ENCODE measurements around the gene VAMP2. TPM values are rescaled to one million over a fixed set of nuclear protein-coding genes. Genes with fewer than 3 reads are reported as not detected.

The VAMP2 gene
- total RNA-seq, 4 donors from 2014 or later = 20.9 to 49.4 (median 30.1) TPM

- peak; percentile 67 for DNase-seq
- peak overlapping the region; percentile 2 to 58 (median 36) for H3K4me3 ChIP-seq
- H3K9me3 ChIP-seq = no peaks in the 10 kb centered on the region
- H3K27me3 ChIP-seq = peaks cover 64% of the 10 kb centered on the region
- TF ChIP-seq POLR2A (IDR thresholded peaks at IDR 0.05) (no peak), POLR2AphosphoS5 (IDR thresholded peaks at IDR 0.05) (no peak), CTCF (IDR thresholded peaks at IDR 0.05) (peak in 3 of 5 experiments; percentile 23 to 36 (median 34))
- peaks cover 53 to 94% (median 78%) of the 10 kb centered on the region in 4 donors for H3K4me1 ChIP-seq
- peak overlapping the region in 3 of 4 donors; percentile 0 to 49 (median 44) for H3K27ac ChIP-seq
- no peaks in the 10 kb centered on the region for H3K36me3 ChIP-seq
- WGBS, 2 donors (ENCODE audit: low coverage in 1 of 2) = 0 to 2% methylated on average over 13 to 36 of the region's 76 CpGs
- in situ Hi-C loops (cut with MboI; ENCODE audit: low pct_ligation_motif_present in 1 of 4, low pct_unique_long_range_greater_than_20kb in 1 of 4, low sequenced_read_pairs in 3 of 4) = no loop called here
- intact Hi-C loops (cut with DNase I; ENCODE audit: low total_unique reads) = loop anchor here (10.0 kb wide), 1 partner anchor 63 kb away; no protein-coding TSS in a partner anchor
Observed at GRCh38 chr17:8121681-8122421, 40.9 kb downstream of the VAMP2 start.

DNA sequence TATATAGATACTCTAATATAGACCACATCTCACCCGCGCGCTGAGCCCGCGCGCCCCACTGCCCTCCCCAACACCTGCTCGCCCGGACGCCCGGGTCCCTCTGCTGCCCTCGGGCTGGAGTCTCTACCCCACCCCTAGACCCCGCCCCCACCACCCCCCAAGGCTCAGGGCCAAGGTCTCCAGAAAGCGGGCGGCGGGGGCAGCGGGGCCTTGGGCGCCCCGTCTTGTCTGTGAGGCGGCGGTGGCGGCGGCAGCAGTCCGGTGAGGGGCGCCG is 41.4 kb downstream of the VAMP2 start:
- 0% methylated on average over 7 of the region's 25 CpGs; no CpG with 5 or more reads in 1 of the 2 donors for WGBS, 2 donors (ENCODE audit: low coverage in 1 of 2)

GRCh38 chr17:8120520-8121406 is 42.0 kb downstream of the VAMP2 start:
- intact Hi-C loops (cut with DNase I; ENCODE audit: low total_unique reads) (loop anchor here (10.0 kb wide), 1 partner anchor 64 kb away; no protein-coding TSS in a partner anchor), in situ Hi-C loops (cut with MboI; ENCODE audit: low pct_ligation_motif_present in 1 of 4, low pct_unique_long_range_greater_than_20kb in 1 of 4, low sequenced_read_pairs in 3 of 4) (no loop called here)
- peak; percentile 67 for DNase-seq
- Histone ChIP-seq H3K27me3 (peaks cover 75% of the 10 kb centered on the region), H3K4me1 (peaks cover 51 to 86% (median 69%) of the 10 kb centered on the region in 4 donors), H3K27ac (peak overlapping the region; percentile 81 to 88 (median 82)), H3K4me3 (peak overlapping the region in 3 of 4 donors; percentile 27 to 58 (median 44)), H3K36me3 (no peaks in the 10 kb centered on the region), H3K9me3 (no peaks in the 10 kb centered on the region)
- WGBS, 2 donors (ENCODE audit: low coverage in 1 of 2) = 0 to 1% methylated on average over 13 to 40 of the region's 40 CpGs
- TF ChIP-seq POLR2A (IDR thresholded peaks at IDR 0.05) (no peak), CTCF (IDR thresholded peaks at IDR 0.05) (peak in 4 of 5 experiments; percentile 12 to 40 (median 26)), POLR2AphosphoS5 (IDR thresholded peaks at IDR 0.05) (no peak), EP300 (IDR thresholded peaks at IDR 0.05; ENCODE audit: low read depth) (no peak)

More for the DNA sequence above, 41.4 kb downstream of the VAMP2 start:
- Histone ChIP-seq H3K9me3 (no peaks in the 10 kb centered on the region), H3K4me1 (peaks cover 51 to 92% (median 75%) of the 10 kb centered on the region in 4 donors), H3K36me3 (no peaks in the 10 kb centered on the region), H3K27me3 (peaks cover 69% of the 10 kb centered on the region), H3K4me3 (peak overlapping the region; percentile 2 to 58 (median 36)), H3K27ac (peak overlapping the region in 3 of 4 donors; percentile 0 to 49 (median 44))
- intact Hi-C loops (cut with DNase I; ENCODE audit: low total_unique reads) = loop anchor here (10.0 kb wide), 1 partner anchor 63 kb away; no protein-coding TSS in a partner anchor
- in situ Hi-C loops (cut with MboI; ENCODE audit: low pct_ligation_motif_present in 1 of 4, low pct_unique_long_range_greater_than_20kb in 1 of 4, low sequenced_read_pairs in 3 of 4) = no loop called here
- no peak for TF ChIP-seq CTCF (IDR thresholded peaks at IDR 0.05)
- TF ChIP-seq EP300 (IDR thresholded peaks at IDR 0.05; ENCODE audit: low read depth) = no peak
- TF ChIP-seq POLR2AphosphoS5 (IDR thresholded peaks at IDR 0.05) = no peak
- TF ChIP-seq POLR2A (IDR thresholded peaks at IDR 0.05) = no peak
- no peak for DNase-seq

Measured in transverse colon (tissue), 4 donors.